ENCODE data around the gene XYLT1. TPM values are rescaled to one million over a fixed set of nuclear protein-coding genes. Genes with fewer than 3 reads are reported as not detected.

The XYLT1 gene
- total and polyA plus RNA-seq, 5 donors: 2.5 to 37.8 (median 11.7) TPM

DNA sequence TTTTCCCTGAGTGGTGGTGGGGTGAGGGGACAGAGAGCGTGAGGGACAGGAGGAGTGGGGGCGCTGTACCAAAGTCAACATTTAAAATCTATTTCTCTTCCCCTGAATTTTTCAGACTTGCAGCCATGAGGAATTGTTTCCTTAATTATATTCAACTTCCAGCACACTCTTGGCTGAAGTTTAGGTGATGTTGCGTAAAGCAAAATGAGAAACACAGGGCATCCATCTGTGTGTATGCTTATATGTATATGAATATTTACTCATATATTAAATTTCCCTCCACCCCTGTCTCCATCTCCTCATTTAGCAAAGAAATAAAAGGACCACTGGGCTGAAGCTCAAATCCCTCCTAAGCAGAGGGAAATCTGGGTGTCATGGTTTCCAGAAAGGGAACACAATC is 218.1 kb downstream of the XYLT1 start:
- WGBS: 93% methylated on average over 3 of the region's 3 CpGs
- no peak overlapping the region for H3K4me3 ChIP-seq (ENCODE audit: low read length)
- intact Hi-C loops (cut with DNase I): no loop called here

DNA sequence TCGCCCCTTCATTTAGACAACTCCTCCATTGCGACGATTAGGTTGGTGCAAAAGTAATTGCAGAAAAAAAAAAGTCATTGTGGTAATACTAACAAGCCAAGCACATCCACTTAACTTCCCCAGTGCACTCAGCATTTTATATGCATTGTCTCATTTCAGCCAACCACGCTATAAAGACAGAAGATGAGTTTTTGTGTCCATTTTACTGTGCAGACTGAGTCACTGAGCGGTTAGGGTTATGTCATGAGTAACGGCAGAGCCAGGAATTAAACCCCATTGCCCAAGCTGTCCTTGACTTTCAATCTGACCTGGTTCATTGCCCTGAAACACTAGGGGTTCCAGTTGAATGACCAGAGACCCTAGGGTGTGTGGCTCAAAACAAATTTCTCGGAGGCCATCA is 218.7 kb downstream of the XYLT1 start:
- intact Hi-C loops (cut with DNase I): no loop called here
- no peaks in the 10 kb centered on the region for H3K4me1 ChIP-seq (ENCODE audit: control insufficient read depth, insufficient read depth, low read length)
- no peaks in the 10 kb centered on the region for H3K9me3 ChIP-seq (ENCODE audit: control insufficient read depth, low read length)
- no peaks in the 10 kb centered on the region for H3K27me3 ChIP-seq (ENCODE audit: control insufficient read depth, insufficient read depth)
- no peak for DNase-seq
- 91% methylated on average over 7 of the region's 7 CpGs for WGBS
- ATAC-seq: no peak
- H3K4me3 ChIP-seq (ENCODE audit: low read length): no peak overlapping the region
- H3K27ac ChIP-seq (ENCODE audit: low read length): no peak overlapping the region

More for the DNA sequence above, 218.1 kb downstream of the XYLT1 start:
- no peaks in the 10 kb centered on the region for H3K4me1 ChIP-seq (ENCODE audit: control insufficient read depth, insufficient read depth, low read length)
- ATAC-seq (no peak), DNase-seq (no peak)
- H3K27me3 ChIP-seq (ENCODE audit: control insufficient read depth, insufficient read depth): no peaks in the 10 kb centered on the region
- no peaks in the 10 kb centered on the region for H3K9me3 ChIP-seq (ENCODE audit: control insufficient read depth, low read length)
- no peak overlapping the region for H3K27ac ChIP-seq (ENCODE audit: low read length)

DNA sequence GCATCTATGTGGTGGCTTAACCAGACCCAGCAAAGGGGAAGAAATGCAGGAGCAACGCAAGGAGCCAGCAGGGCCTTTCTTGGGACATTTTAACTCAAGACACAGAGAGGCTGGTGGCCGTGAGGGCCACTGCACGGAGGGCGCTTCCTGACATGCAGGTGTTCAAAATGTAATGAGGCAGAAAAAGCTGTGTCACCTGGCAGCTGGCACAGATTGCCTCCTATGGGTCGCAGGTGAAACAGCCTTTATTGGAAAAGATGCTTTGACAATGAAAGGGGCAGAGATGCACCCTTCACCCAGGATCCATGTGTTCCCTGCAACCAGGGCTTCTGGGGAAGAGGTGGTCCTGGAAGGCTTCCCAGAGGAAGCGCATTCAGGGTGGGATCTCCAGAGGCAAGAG is 219.3 kb downstream of the XYLT1 start:
- 80% methylated on average over 6 of the region's 6 CpGs for WGBS
- Histone ChIP-seq H3K4me1 (ENCODE audit: control insufficient read depth, insufficient read depth, low read length) (no peaks in the 10 kb centered on the region), H3K4me3 (ENCODE audit: low read length) (no peak overlapping the region), H3K27me3 (ENCODE audit: control insufficient read depth, insufficient read depth) (no peaks in the 10 kb centered on the region), H3K9me3 (ENCODE audit: control insufficient read depth, low read length) (no peaks in the 10 kb centered on the region), H3K27ac (ENCODE audit: low read length) (no peak overlapping the region)
- intact Hi-C loops (cut with DNase I): no loop called here
- no peak for ATAC-seq
- no peak for DNase-seq

DNA sequence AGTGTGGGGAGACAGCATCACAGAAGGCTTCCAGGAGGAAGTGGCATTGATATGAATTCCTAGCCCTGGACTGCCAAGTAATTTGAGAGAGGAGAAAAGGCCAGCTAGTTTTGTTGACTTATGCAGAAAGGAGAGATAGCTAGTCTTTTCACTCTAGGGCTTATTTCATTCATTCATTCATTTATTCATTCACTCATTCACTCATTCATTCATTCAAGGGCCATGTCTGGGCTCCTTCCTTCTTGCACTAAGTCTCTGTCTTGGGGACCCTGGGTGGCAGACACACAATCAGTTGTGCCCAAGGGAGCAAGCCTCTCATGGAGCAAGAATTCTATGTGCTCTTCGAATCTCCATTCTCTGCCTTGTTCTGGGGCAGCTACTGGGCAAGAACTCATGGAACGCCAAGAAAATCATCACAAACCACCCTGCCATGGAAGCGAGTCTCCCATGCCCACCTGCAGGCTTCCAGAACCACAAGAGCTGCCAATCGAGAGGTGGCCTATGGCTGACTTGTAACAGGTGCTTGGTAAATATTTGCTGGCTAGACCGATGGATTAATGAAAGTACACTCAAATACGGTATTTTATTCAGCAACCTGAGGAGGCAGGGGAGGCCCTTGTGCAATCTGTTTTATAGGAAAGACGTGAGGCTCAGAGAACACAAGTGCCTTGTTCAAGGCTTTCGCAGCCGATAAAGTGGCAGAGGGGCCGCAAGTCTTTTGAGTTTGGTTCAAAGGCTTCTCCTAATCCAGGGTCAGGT is 223.6 kb downstream of the XYLT1 start:
- DNase-seq: no peak

DNA sequence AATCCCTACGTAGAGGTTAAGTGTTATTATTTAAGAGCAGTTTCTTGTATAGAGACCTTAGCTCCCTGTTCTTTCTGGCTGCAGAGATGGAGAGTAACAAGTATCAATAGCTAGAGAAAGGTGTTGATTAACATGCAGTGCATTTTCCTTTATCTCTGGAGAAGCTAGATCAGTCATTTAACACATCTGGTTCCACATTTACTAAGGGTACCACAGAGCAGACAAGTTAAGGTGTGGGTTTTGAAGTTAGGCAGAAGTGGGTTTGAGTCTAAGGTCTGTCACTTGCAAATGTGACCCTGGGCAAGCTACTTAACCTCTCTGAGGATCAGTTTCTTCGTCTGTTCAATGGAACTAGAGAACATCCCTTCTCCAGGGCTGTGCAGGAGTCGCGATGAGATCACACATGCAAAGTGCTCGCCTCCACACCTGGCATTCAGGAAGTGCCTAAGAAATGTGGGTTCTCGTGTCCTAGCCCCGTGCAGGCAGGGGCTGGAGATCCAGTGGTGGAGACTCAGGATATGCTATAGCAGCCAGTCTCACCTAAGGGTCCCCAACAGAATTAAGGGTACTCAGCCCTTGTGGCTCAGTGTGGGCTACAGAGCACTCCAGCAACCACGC is 224.4 kb downstream of the XYLT1 start:
- H3K27ac ChIP-seq (ENCODE audit: low read length): no peak overlapping the region
- H3K4me3 ChIP-seq (ENCODE audit: low read length): no peak overlapping the region
- intact Hi-C loops (cut with DNase I): no loop called here
- no peak for ATAC-seq
- 87% methylated on average over 8 of the region's 8 CpGs for WGBS
- no peak for DNase-seq
- H3K4me1 ChIP-seq (ENCODE audit: control insufficient read depth, insufficient read depth, low read length): no peaks in the 10 kb centered on the region
- H3K27me3 ChIP-seq (ENCODE audit: control insufficient read depth, insufficient read depth): no peaks in the 10 kb centered on the region
- H3K9me3 ChIP-seq (ENCODE audit: control insufficient read depth, low read length): no peaks in the 10 kb centered on the region

More for the DNA sequence above, 223.6 kb downstream of the XYLT1 start:
- Histone ChIP-seq H3K9me3 (ENCODE audit: control insufficient read depth, low read length) (no peaks in the 10 kb centered on the region), H3K27ac (ENCODE audit: low read length) (no peak overlapping the region), H3K27me3 (ENCODE audit: control insufficient read depth, insufficient read depth) (no peaks in the 10 kb centered on the region), H3K4me3 (ENCODE audit: low read length) (no peak overlapping the region), H3K4me1 (ENCODE audit: control insufficient read depth, insufficient read depth, low read length) (no peaks in the 10 kb centered on the region)
- WGBS: 96% methylated on average over 10 of the region's 10 CpGs
- intact Hi-C loops (cut with DNase I): no loop called here
- no peak for ATAC-seq

DNA sequence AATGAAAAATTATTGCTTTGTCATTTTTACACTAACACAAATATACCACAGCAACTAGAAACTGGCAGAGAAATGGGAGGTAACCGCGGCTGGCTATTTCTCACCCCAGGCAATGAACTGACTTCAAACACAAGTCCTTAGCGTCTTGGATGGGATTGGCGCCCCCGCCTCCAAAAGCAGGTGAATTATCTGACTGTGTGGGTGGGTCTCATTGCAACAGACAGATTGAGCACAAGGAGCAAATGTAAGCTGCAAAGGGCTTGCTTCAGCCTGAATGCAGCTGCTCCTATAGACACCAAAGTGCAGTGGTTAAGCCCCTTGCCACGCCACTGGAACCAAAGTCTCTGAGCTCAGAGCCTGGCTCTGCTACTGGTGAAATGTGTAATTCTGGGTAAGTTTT is 225.0 kb downstream of the XYLT1 start:
- ATAC-seq: no peak
- Histone ChIP-seq H3K27me3 (ENCODE audit: control insufficient read depth, insufficient read depth) (no peaks in the 10 kb centered on the region), H3K9me3 (ENCODE audit: control insufficient read depth, low read length) (no peaks in the 10 kb centered on the region), H3K4me3 (ENCODE audit: low read length) (no peak overlapping the region), H3K4me1 (ENCODE audit: control insufficient read depth, insufficient read depth, low read length) (no peaks in the 10 kb centered on the region), H3K27ac (ENCODE audit: low read length) (no peak overlapping the region)
- intact Hi-C loops (cut with DNase I): no loop called here
- WGBS: 86% methylated on average over 6 of the region's 6 CpGs
- DNase-seq: no peak

DNA sequence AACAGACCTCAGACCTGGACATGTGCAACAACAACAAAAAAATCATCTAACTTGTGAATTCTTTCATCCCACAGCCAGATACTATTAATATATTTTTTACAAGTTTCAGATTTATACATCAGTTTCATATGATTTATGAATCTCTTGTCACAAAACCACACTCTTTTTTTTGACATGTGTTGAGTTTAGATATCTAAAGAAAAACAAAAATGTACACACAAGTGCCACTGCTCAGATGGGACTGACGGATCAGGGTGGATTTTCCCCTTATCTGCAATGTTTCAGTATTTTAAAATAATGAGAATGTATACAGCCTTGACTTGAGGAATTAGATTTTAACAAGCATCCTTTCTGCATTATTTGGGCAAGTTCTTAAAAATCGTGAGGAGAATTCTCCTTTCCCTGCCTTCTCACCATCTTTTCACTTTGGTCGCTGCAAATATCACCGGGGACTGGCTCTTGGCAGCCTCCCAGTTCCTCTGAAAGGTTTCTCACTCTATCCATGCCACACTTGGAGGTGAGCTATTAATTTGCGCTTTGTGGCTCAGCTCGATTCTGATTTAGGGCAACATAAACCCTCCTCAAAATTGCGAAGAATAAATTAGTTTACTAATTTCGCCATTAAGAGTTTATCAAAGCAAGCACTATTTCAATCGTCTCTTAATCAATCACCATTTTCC is 225.7 kb downstream of the XYLT1 start:
- DNase-seq (no peak), ATAC-seq (no peak)
- 69% methylated on average over 9 of the region's 9 CpGs for WGBS
- Histone ChIP-seq H3K27me3 (ENCODE audit: control insufficient read depth, insufficient read depth) (no peaks in the 10 kb centered on the region), H3K4me3 (ENCODE audit: low read length) (no peak overlapping the region), H3K9me3 (ENCODE audit: control insufficient read depth, low read length) (no peaks in the 10 kb centered on the region), H3K27ac (ENCODE audit: low read length) (no peak overlapping the region), H3K4me1 (ENCODE audit: control insufficient read depth, insufficient read depth, low read length) (no peaks in the 10 kb centered on the region)
- intact Hi-C loops (cut with DNase I): no loop called here

DNA sequence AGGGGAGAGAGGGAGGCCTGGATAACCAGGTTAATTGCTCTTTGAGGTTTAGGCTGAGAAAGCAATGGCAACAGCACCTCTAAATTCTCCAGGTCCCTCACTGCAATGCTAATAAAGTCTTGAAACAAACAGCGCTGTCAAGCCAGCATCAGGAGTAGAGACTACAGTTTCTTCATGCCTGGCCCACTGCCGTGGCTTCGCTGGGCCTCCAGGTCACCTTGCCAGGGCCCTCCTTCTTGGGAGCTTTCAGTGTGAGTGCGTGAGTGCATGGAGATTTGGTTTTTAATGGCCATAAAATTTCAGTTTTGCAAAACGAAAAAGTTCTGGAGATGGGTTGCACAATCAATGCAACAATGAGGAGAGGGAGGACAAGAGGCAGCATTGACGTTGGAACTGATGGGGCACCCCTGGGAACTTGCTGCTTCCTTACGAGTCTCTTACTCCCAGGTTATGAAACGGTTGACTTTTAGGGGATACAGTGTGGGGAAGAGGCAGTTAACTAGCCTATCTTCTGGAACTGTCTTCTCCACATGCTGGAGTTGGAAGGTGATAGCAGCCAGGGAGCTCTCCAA is 229.4 kb downstream of the XYLT1 start:
- no peak overlapping the region for H3K27ac ChIP-seq (ENCODE audit: low read length)
- intact Hi-C loops (cut with DNase I): no loop called here

DNA sequence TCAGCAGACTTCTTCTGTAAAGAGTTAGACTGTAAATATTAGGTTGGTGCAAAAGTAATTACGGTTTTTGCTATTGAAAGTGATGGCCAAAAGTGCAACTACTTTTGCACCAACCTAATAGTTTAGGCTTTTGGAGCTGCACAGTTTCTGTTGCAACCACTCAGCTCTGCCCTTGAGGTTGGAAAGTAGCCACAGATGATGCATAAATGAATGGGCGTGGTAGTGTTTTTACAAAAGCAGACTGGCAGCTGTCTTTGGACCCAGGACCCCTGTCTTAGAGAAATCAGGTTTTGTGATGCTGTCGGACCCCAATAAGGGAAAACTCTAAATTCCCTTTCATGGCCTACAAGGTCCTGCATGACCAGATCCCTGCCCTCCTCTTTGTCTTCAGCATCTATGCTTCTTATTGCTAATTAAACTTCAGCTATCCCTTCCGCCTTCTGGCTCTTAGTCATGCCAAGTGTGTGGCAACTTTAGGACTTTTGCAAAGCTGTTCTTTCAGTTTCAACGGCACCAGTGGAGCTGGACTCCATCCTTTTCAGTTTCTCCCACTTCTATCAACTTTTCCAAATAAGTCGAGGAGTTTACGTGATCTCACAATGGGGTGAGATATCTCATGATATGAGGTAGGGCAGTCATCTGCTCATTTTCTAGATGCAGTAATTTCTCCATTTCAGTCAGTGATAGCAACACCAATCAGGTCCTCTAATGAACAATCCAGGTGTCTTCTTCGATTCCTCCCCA is 232.3 kb downstream of the XYLT1 start:
- H3K27me3 ChIP-seq (ENCODE audit: control insufficient read depth, insufficient read depth): no peaks in the 10 kb centered on the region
- ATAC-seq (no peak), DNase-seq (no peak)
- no peaks in the 10 kb centered on the region for H3K4me1 ChIP-seq (ENCODE audit: control insufficient read depth, insufficient read depth, low read length)
- WGBS: 87% methylated on average over 8 of the region's 8 CpGs
- no peaks in the 10 kb centered on the region for H3K9me3 ChIP-seq (ENCODE audit: control insufficient read depth, low read length)
- intact Hi-C loops (cut with DNase I): no loop called here
- no peak overlapping the region for H3K4me3 ChIP-seq (ENCODE audit: low read length)
- H3K27ac ChIP-seq (ENCODE audit: low read length): no peak overlapping the region

More for the DNA sequence above, 229.4 kb downstream of the XYLT1 start:
- Histone ChIP-seq H3K4me1 (ENCODE audit: control insufficient read depth, insufficient read depth, low read length) (no peaks in the 10 kb centered on the region), H3K4me3 (ENCODE audit: low read length) (no peak overlapping the region), H3K9me3 (ENCODE audit: control insufficient read depth, low read length) (no peaks in the 10 kb centered on the region), H3K27me3 (ENCODE audit: control insufficient read depth, insufficient read depth) (no peaks in the 10 kb centered on the region)
- DNase-seq: peak in 2 of 3 donors; percentile 30 to 52
- WGBS: 86% methylated on average over 8 of the region's 8 CpGs
- ATAC-seq: no peak

DNA sequence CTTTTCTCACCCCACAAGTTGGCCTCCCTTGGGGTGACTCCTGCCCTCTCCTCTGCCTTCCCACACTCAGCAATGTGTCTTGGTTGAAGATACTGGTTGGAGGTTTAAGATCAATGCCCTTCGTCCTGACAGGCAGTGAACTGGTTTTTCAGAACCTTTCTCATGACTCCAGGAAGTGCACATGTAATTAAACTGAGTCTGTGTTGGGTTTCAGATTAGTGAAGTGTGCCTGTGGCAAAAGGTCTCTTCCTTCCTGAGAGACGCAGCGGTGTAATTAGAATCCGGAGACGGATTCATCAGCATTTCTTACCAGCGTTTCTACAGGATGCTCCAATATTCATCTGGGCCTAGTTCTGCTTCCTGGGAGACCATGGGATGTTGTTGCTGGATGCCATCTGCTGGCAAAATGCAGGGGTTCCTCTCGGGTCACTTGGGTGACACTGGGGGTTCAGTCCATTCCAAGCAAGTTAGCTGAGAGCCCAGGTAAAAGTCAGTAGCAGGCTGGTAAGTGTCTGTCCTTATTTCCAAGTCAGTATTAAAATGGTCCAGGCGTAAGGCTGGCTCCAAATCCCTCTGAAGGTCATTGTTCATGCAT is 233.3 kb downstream of the XYLT1 start:
- no peaks in the 10 kb centered on the region for H3K9me3 ChIP-seq (ENCODE audit: control insufficient read depth, low read length)
- DNase-seq: no peak
- no peak for ATAC-seq
- 67% methylated on average over 8 of the region's 8 CpGs for WGBS
- intact Hi-C loops (cut with DNase I): no loop called here
- no peak overlapping the region for H3K27ac ChIP-seq (ENCODE audit: low read length)
- no peaks in the 10 kb centered on the region for H3K27me3 ChIP-seq (ENCODE audit: control insufficient read depth, insufficient read depth)
- H3K4me3 ChIP-seq (ENCODE audit: low read length): no peak overlapping the region
- H3K4me1 ChIP-seq (ENCODE audit: control insufficient read depth, insufficient read depth, low read length): no peaks in the 10 kb centered on the region
